B cell (primary cell): ENCODE measurements around the gene HJURP. TPM values are rescaled to one million over a fixed set of nuclear protein-coding genes. Genes with fewer than 3 reads are reported as not detected.

Experiments used
- ATAC-seq: fragments of 200-7000 bp; cut with Tn5 transposase; one replicate; pipeline ENCODE4 v1.10.0; 2021; ENCODE audit warnings: low read depth, mild to moderate bottlenecking, moderate number of reproducible peaks, moderate library complexity
- CTCF ChIA-PET: fragments of 350-600 bp; sonication (Branson Sonifier 250); formaldehyde crosslinking; loops from one replicate; lab custom pipeline; 2021; ENCODE audit warnings: antibody characterized with exemption, inconsistent platforms; lab: Charles Lee
- POLR2A ChIA-PET: fragments of 350-600 bp; sonication (Branson Sonifier 250); formaldehyde crosslinking; loops from one replicate; lab custom pipeline; 2021; ENCODE audit warnings: antibody characterized with exemption; lab: Charles Lee
- DNase-seq: peaks from one replicate; pipeline ENCODE4 v3.0.0; 2013
- H2AFZ ChIP-seq: 2 replicates; pipeline ENCODE4 v1.6.1; 2012; ENCODE audit warnings: mild to moderate bottlenecking, low read depth, low read length; ENCODE audit not compliant: insufficient read depth, poor library complexity, severe bottlenecking
- H3K27ac ChIP-seq, 2 donors: 1 replicate in 1 of 2; 2 replicates in 1 of 2; pipeline ENCODE4 v1.5.1; 2012 to 2013; ENCODE audit warnings: low read length in 2 of 2, mild to moderate bottlenecking in 2 of 2, moderate library complexity in 1 of 2
- H3K27me3 ChIP-seq, 4 experiments: fragments of 200-600 bp in 1 of 4; sonication (generic) in 1 of 4; replicated peaks in 1 of 4; 1 replicate in 2 of 4; 2 replicates in 2 of 4; pipeline versions ENCODE4 v1.6.1 to v1.7.0; 2013 to 2016; ENCODE audit warnings: low read length in 3 of 4, mild to moderate bottlenecking in 2 of 4, mixed read lengths in 1 of 4, moderate library complexity in 1 of 4; ENCODE audit not compliant: insufficient read depth in 4 of 4, control insufficient read depth in 3 of 4; ENCODE audit errors: control extremely low read depth in 1 of 4
- H3K36me3 ChIP-seq, 2 experiments: replicated peaks in 1 of 2; 1 replicate in 1 of 2; 2 replicates in 1 of 2; pipeline versions ENCODE4 v1.6.1 to v1.7.1; 2013; ENCODE audit warnings: low read length in 1 of 2; ENCODE audit not compliant: insufficient read depth in 2 of 2, control insufficient read depth in 1 of 2; ENCODE audit errors: control extremely low read depth in 1 of 2, extremely low read depth in 1 of 2
- H3K4me1 ChIP-seq, 2 donors: fragments of 200-600 bp in 1 of 2; sonication (generic) in 1 of 2; 1 replicate in 1 of 2; 2 replicates in 1 of 2; pipeline versions ENCODE4 v1.5.1 to v1.6.1; 2013 to 2017; ENCODE audit warnings: low read length in 2 of 2; ENCODE audit not compliant: control insufficient read depth in 2 of 2, insufficient read depth in 2 of 2
- H3K4me2 ChIP-seq: replicated peaks from 2 replicates; pipeline ENCODE3; 2012; ENCODE audit warnings: mild to moderate bottlenecking, low read depth, low read length; ENCODE audit not compliant: poor library complexity, severe bottlenecking
- H3K4me3 ChIP-seq, 5 experiments: fragments of 200-600 bp in 1 of 5; sonication (generic) in 1 of 5; 1 replicate in 3 of 5; 2 replicates in 2 of 5; pipeline versions ENCODE4 v1.5.1 to v1.7.0; 2011 to 2016; ENCODE audit warnings: low read length in 4 of 5, mild to moderate bottlenecking in 4 of 5, low read depth in 2 of 5, control low read depth in 1 of 5, moderate library complexity in 1 of 5; ENCODE audit not compliant: insufficient read depth in 1 of 5; ENCODE audit errors: control extremely low read depth in 1 of 5, extremely low read depth in 1 of 5
- H3K79me2 ChIP-seq: fragments of 200-600 bp; sonication (generic); one replicate; pipeline ENCODE4 v1.6.0; 2016; ENCODE audit warnings: low read length; ENCODE audit not compliant: control insufficient read depth, insufficient read depth
- H3K9ac ChIP-seq: fragments of 200-600 bp; sonication (generic); 2 replicates; pipeline ENCODE4 v1.6.1; 2017; ENCODE audit warnings: mild to moderate bottlenecking, low read length, moderate library complexity
- H3K9me3 ChIP-seq, 3 donors: one replicate each; pipeline versions ENCODE4 v1.6.1 to v1.7.1; 2013; ENCODE audit warnings: low read length in 2 of 3; ENCODE audit not compliant: control insufficient read depth in 2 of 3, insufficient read depth in 1 of 3; ENCODE audit errors: control extremely low read depth in 1 of 3
- H4K20me1 ChIP-seq: 2 replicates; pipeline ENCODE4 v1.6.0; 2012; ENCODE audit warnings: mild to moderate bottlenecking, low read length; ENCODE audit not compliant: insufficient read depth, control insufficient read depth, poor library complexity, severe bottlenecking
- H3K27ac Mint-ChIP-seq: one replicate; pipeline ENCODE4 v1.8.0; 2021; ENCODE audit warnings: mixed read lengths
- H3K27me3 Mint-ChIP-seq: one replicate; pipeline ENCODE4 v1.8.0; 2021; ENCODE audit warnings: mixed read lengths
- H3K4me1 Mint-ChIP-seq: one replicate; pipeline ENCODE4 v1.8.0; 2021; ENCODE audit warnings: mixed read lengths
- H3K4me3 Mint-ChIP-seq: one replicate; pipeline ENCODE4 v1.8.0; 2021; ENCODE audit warnings: mixed read lengths
- H3K9me3 Mint-ChIP-seq: one replicate; pipeline ENCODE4 v1.8.0; 2022; ENCODE audit warnings: mixed read lengths; ENCODE audit not compliant: insufficient read depth
- EZH2 ChIP-seq: IDR thresholded peaks from 2 replicates; pipeline ENCODE4 v1.6.1; 2012; ENCODE audit warnings: borderline replicate concordance, low read depth, mild to moderate bottlenecking, moderate library complexity, low read length; ENCODE audit not compliant: insufficient read depth, poor library complexity, severe bottlenecking
- WGBS: methylation state at CpG from one replicate; pipeline ENCODE4 v1.1.5; 2013; ENCODE audit warnings: missing lambda C conversion rate; ENCODE audit not compliant: insufficient coverage; 5-methylcytosine and 5-hydroxymethylcytosine counted together
- intact Hi-C: fragments of 100-400 bp; cut with micrococcal nuclease; formaldehyde crosslinking; loops from one replicate; pipeline ENCODE4 v1.10.0; 2022
- polyA plus RNA-seq: library from polyadenylated mRNA; depleted of rRNA; stranded (reverse); fragments of >200 nt; gene quantifications from 2 replicates; pipeline ENCODE4 v1.2.3, GENCODE V29; 2012
- total RNA-seq, 2 donors: library from RNA; stranded (reverse); fragments of 120-200 nt in 1 of 2; gene quantifications; 1 replicate in 1 of 2; 2 replicates in 1 of 2; pipeline versions ENCODE4 v1.2.3 to v1.2.4, GENCODE V29; 2013 to 2022
- TF ChIP-seq, protein P1 (sequence below): fragments of 200-600 bp; IDR thresholded peaks from one replicate; pipeline ENCODE4 v1.8.0; 2022; ENCODE audit warnings: antibody characterized with exemption, mild to moderate bottlenecking

Gene HJURP
- total and polyA plus RNA-seq, 2 donors (not counting 1 experiment from before 2014, with no cell fraction given): 0.42 to 0.73 TPM

DNA sequence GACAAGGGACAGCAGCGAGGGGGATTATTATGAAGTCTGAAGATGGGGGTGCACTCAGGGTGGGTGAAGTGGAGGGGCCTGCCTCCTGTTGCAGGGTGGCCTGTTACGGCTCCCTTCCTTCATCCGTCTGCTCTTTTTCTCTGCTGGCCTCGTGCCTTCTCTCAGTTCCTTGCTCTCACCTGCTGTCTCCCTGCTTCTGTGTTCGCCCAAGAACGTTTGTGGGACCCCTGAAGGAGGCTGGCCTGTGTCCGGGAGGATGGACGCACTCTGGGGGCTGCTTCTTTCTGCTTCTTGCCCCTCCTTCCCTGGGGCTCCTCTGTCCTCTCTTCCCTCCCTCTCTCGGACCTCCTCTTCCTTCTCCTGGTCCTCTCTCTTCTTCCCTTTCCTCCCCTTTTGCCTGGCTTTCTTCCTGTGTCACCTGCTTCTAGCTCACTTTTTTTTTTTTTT, 62.4 kb downstream of the HJURP start:
- TF ChIP-seq, protein P1, sequence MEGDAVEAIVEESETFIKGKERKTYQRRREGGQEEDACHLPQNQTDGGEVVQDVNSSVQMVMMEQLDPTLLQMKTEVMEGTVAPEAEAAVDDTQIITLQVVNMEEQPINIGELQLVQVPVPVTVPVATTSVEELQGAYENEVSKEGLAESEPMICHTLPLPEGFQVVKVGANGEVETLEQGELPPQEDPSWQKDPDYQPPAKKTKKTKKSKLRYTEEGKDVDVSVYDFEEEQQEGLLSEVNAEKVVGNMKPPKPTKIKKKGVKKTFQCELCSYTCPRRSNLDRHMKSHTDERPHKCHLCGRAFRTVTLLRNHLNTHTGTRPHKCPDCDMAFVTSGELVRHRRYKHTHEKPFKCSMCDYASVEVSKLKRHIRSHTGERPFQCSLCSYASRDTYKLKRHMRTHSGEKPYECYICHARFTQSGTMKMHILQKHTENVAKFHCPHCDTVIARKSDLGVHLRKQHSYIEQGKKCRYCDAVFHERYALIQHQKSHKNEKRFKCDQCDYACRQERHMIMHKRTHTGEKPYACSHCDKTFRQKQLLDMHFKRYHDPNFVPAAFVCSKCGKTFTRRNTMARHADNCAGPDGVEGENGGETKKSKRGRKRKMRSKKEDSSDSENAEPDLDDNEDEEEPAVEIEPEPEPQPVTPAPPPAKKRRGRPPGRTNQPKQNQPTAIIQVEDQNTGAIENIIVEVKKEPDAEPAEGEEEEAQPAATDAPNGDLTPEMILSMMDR: no peak
- TF ChIP-seq EZH2: no peak
- Histone ChIP-seq H3K27me3 (no peaks in the 10 kb centered on the region), H3K9ac (no peak overlapping the region), H3K79me2 (no peaks in the 10 kb centered on the region), H3K4me3 (no peak overlapping the region), H3K4me2 (no peak overlapping the region), H2AFZ (no peak overlapping the region), H3K36me3 (no peaks in the 10 kb centered on the region), H3K9me3 (peaks cover 0 to 8% (median 0%) of the 10 kb centered on the region in 3 donors), H4K20me1 (no peaks in the 10 kb centered on the region), H3K27ac (no peak overlapping the region), H3K4me1 (no peaks in the 10 kb centered on the region)
- ChIA-PET POLR2A (no interaction called here), CTCF (no interaction called here)
- Mint-ChIP-seq H3K4me3 (no peak overlapping the region), H3K9me3 (peaks cover 2% of the 10 kb centered on the region), H3K27me3 (peaks cover 6% of the 10 kb centered on the region), H3K27ac (no peak overlapping the region), H3K4me1 (no peaks in the 10 kb centered on the region)
- DNase-seq: no peak
- no peak for ATAC-seq
- intact Hi-C loops: no loop called here
- WGBS: 78% methylated on average over 9 of the region's 9 CpGs

- Mint-ChIP-seq H3K9me3 (peaks cover 1% of the 10 kb centered on the region), H3K27me3 (peaks cover 8% of the 10 kb centered on the region), H3K4me3 (no peak overlapping the region), H3K4me1 (no peaks in the 10 kb centered on the region), H3K27ac (no peak overlapping the region)
- intact Hi-C loops: no loop called here
- Histone ChIP-seq H3K4me2 (no peak overlapping the region), H3K9ac (no peak overlapping the region), H3K9me3 (peaks cover 0 to 8% (median 0%) of the 10 kb centered on the region in 3 donors), H3K27me3 (no peaks in the 10 kb centered on the region), H3K4me3 (no peak overlapping the region), H3K4me1 (no peaks in the 10 kb centered on the region), H3K36me3 (no peaks in the 10 kb centered on the region), H2AFZ (no peak overlapping the region), H4K20me1 (no peaks in the 10 kb centered on the region), H3K27ac (no peak overlapping the region), H3K79me2 (no peaks in the 10 kb centered on the region)
- DNase-seq (no peak), ATAC-seq (no peak)
- POLR2A ChIA-PET: no interaction called here
- WGBS: 92% methylated on average over 18 of the region's 18 CpGs
- CTCF ChIA-PET: no interaction called here
- TF ChIP-seq, protein P1: no peak
- no peak for TF ChIP-seq EZH2
Observed at GRCh38 chr2:233791151-233791882, 63.0 kb downstream of the HJURP start.
